ENCODE data around the gene NOS1AP. TPM values are rescaled to one million over a fixed set of nuclear protein-coding genes. Genes with fewer than 3 reads are reported as not detected.

The NOS1AP gene
- 10.8 TPM for polyA plus RNA-seq (2012; ENCODE audit: insufficient read length, low read depth)

GRCh38 chr1:162069334-162070093 lies at the start of gene NOS1AP:
TSS of gene NOS1AP (plus strand) at chr1:162069691. CDS start at chr1:162070178, 487 bp downstream.
- TF ChIP-seq FOXP2 (optimal IDR thresholded peaks at IDR 0.05; ENCODE audit: borderline replicate concordance, extremely low read depth, extremely low read length, insufficient read depth) (no peak), REST (IDR thresholded peaks at IDR 0.05; ENCODE audit: insufficient read depth in 1 of 2, low read depth in 2 of 2, low read length in 2 of 2) (no peak), POLR2AphosphoS5 (IDR thresholded peaks at IDR 0.05; ENCODE audit: low read depth, low read length) (no peak), TAF1 (IDR thresholded peaks at IDR 0.05; ENCODE audit: borderline replicate concordance, insufficient read depth, low read length) (no peak), SIN3A (IDR thresholded peaks at IDR 0.05; ENCODE audit: borderline replicate concordance, insufficient read depth, low read length) (no peak)

GRCh38 chr1:162020150-162020549 lies 49.3 kb upstream of the NOS1AP start:
- TF ChIP-seq SIN3A (IDR thresholded peaks at IDR 0.05; ENCODE audit: borderline replicate concordance, insufficient read depth, low read length) (peak; percentile 67; the same call in 1 of the 2 replicates), POLR2AphosphoS5 (IDR thresholded peaks at IDR 0.05; ENCODE audit: low read depth, low read length) (no peak), TAF1 (IDR thresholded peaks at IDR 0.05; ENCODE audit: borderline replicate concordance, insufficient read depth, low read length) (peak; percentile 59; the same call in 1 of the 2 replicates), REST (IDR thresholded peaks at IDR 0.05; ENCODE audit: insufficient read depth in 1 of 2, low read depth in 2 of 2, low read length in 2 of 2) (no peak)

GRCh38 chr1:162021124-162021523 lies 48.4 kb upstream of the NOS1AP start:
- no peak for TF ChIP-seq POLR2AphosphoS5 (IDR thresholded peaks at IDR 0.05; ENCODE audit: low read depth, low read length)
- TF ChIP-seq TAF1 (IDR thresholded peaks at IDR 0.05; ENCODE audit: borderline replicate concordance, insufficient read depth, low read length): no peak
- no peak for TF ChIP-seq FOXP2 (optimal IDR thresholded peaks at IDR 0.05; ENCODE audit: borderline replicate concordance, extremely low read depth, extremely low read length, insufficient read depth)
- no peak for TF ChIP-seq REST (IDR thresholded peaks at IDR 0.05; ENCODE audit: insufficient read depth in 1 of 2, low read depth in 2 of 2, low read length in 2 of 2)
- TF ChIP-seq SIN3A (IDR thresholded peaks at IDR 0.05; ENCODE audit: borderline replicate concordance, insufficient read depth, low read length): no peak

- no peak for TF ChIP-seq FOXP2 (optimal IDR thresholded peaks at IDR 0.05; ENCODE audit: borderline replicate concordance, extremely low read depth, extremely low read length, insufficient read depth)
- 0 out of 2 replicates have a peak, but pooled peaks have one; percentile 7 for TF ChIP-seq SIN3A (IDR thresholded peaks at IDR 0.05; ENCODE audit: borderline replicate concordance, insufficient read depth, low read length)
These were observed 46.9 kb upstream of the NOS1AP start for GRCh38 chr1:162022626-162023025.

GRCh38 chr1:162023181-162023546 lies 46.3 kb upstream of the NOS1AP start:
- TF ChIP-seq REST (IDR thresholded peaks at IDR 0.05; ENCODE audit: insufficient read depth in 1 of 2, low read depth in 2 of 2, low read length in 2 of 2): no peak
- no peak for TF ChIP-seq SIN3A (IDR thresholded peaks at IDR 0.05; ENCODE audit: borderline replicate concordance, insufficient read depth, low read length)
- TF ChIP-seq FOXP2 (optimal IDR thresholded peaks at IDR 0.05; ENCODE audit: borderline replicate concordance, extremely low read depth, extremely low read length, insufficient read depth): no peak
- no peak for TF ChIP-seq POLR2AphosphoS5 (IDR thresholded peaks at IDR 0.05; ENCODE audit: low read depth, low read length)
- TF ChIP-seq TAF1 (IDR thresholded peaks at IDR 0.05; ENCODE audit: borderline replicate concordance, insufficient read depth, low read length): no peak

Measured in PFSK-1 (cell line).